GM18907 (cell line): ENCODE results near the gene SRCIN1.

Experiments used
- ATAC-seq: cut with Tn5 transposase; IDR thresholded peaks from one replicate; pipeline ENCODE4 v1.9.1; 2021; ENCODE audit warnings: mild to moderate bottlenecking, moderate library complexity; ENCODE audit not compliant: unreplicated experiment

The SRCIN1 gene

GRCh38 chr17:38566666-38567031 is 39.1 kb downstream of the SRCIN1 start:
- ATAC-seq: no peak

DNA sequence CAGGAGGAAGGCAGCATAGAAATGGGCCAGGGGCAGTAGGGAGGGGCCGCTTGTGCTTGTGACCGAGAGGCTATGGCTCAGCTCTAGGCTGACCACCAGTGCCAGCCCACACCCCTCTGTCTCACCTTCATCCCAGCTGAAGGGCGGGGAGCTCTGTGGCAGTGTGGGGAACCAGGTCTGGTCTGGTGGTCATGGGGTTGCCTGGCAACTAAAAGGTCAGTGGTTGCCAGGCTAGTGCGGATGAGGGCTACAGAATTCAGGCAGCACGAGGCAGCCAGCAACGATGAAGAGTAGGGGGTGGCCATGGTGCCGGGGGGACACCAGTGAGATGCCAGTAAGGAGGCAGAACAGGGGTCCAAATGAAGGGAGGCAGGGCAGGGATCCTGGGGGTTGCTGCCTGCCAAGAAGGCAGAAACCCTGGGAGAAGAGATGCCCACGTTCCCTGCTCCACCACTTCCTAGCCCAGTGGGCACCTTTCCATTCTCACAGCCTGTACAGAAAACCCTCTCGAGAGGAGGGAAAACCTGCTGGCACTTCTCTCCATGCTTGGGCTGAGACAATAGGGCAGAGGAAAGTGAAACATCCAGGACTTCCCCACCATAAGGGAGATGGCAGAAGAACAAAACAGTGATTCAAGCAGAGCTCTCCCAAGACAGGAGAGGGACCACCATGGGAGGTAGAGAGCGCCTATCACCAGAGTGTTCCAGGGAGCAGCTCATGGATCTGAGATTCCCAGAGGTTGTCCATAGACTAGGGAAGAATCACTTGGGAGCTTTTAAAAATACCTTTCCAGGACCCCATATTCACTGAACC is 39.7 kb downstream of the SRCIN1 start:
- ATAC-seq: no peak

DNA sequence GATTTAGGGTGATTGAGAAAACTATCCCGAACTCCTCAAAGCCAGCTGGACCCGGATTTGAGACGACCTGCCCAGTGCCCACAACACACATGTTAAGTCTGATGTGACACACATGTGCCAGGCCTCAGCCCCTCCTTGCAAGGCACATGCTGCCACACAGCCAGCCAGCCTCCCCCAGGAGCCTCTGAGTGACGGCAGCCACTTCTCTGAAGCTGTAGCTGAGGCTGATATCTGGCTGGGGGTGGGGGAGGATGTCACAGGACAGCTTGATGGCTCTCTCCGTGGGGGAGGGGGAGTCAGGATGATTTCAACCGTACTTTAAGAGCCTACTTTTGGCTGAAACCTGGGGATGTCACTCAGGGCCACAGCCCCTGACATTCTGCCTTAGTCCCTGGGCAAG is 40.9 kb downstream of the SRCIN1 start:
- ATAC-seq: no peak

DNA sequence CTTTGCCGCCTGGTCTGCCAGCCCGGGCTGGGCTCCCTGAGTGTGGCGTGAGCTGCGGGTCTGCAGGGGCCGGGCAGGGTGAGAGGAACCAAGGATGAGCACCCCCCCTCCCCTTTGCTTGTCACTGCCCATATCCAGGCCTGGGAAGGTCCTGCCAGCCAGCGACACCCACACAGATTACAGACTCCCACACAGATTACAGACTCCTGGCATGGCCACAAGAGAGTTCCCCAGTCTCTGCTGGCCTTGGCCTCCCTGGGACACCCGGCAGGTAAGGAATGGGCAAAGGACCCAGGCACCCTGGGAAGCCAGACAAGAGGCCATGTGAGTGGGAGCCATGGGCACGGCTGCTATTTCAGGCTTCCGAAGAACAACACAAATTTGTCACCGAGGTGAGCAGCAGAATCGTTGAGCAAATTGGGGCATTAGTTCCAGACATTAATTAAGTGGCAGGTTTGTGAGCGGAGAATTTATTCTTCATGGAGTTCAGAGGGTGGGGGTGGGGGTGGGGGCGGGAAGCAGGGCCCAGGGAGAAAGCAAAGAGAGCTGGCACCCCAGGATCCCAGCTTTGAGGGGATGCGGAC is 41.4 kb downstream of the SRCIN1 start:
- ATAC-seq: no peak

- ATAC-seq: no peak
Measured at GRCh38 chr17:38563362-38564253, 42.1 kb downstream of the SRCIN1 start.

DNA sequence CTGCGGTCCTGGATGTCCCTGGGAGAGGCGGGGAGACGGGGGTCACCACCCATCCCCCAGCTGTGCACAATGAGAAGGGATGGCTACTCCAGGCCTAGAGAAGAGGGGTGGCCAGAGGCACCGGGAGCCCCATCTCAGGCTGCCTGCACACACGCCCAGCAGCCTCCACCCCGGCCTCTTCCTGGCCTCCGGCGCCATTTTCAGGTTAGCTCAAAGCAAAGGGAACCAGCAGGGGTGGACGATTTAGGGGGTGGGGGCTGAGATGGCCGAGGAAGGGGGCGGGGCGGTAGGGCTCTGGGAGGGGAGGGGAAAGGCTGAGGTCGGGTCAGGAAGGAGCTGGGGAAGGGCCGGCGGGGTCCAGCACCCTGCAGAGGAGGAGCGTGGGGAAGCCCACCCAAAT is 42.8 kb downstream of the SRCIN1 start:
- no peak for ATAC-seq

GRCh38 chr17:38562215-38562569 is 43.6 kb downstream of the SRCIN1 start:
- ATAC-seq: no peak

- ATAC-seq: no peak
Measured at GRCh38 chr17:38561416-38562214, 44.1 kb downstream of the SRCIN1 start.

GRCh38 chr17:38560503-38561318 is 45.0 kb downstream of the SRCIN1 start:
- no peak for ATAC-seq

- ATAC-seq: no peak
Measured at GRCh38 chr17:38559880-38560230, 45.9 kb downstream of the SRCIN1 start.

- peak; percentile 61 for ATAC-seq
Measured at GRCh38 chr17:38559051-38559879, 46.5 kb downstream of the SRCIN1 start.

DNA sequence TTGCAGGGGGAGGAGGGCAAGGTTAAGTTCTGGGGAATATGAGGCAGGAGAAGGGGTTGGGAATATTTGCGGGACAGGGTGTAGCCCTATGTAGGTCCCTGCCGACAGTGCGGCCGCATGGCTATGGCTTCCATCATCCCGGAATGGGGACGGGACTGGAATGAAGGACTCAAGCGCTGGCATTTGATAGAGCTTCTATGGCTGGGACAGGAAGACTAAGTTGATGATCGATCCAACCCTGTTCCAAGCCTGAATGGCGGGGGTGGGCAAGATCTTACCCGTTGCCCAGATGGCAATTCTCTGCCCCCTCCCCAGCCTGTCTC is 47.1 kb downstream of the SRCIN1 start:
- no peak for ATAC-seq

DNA sequence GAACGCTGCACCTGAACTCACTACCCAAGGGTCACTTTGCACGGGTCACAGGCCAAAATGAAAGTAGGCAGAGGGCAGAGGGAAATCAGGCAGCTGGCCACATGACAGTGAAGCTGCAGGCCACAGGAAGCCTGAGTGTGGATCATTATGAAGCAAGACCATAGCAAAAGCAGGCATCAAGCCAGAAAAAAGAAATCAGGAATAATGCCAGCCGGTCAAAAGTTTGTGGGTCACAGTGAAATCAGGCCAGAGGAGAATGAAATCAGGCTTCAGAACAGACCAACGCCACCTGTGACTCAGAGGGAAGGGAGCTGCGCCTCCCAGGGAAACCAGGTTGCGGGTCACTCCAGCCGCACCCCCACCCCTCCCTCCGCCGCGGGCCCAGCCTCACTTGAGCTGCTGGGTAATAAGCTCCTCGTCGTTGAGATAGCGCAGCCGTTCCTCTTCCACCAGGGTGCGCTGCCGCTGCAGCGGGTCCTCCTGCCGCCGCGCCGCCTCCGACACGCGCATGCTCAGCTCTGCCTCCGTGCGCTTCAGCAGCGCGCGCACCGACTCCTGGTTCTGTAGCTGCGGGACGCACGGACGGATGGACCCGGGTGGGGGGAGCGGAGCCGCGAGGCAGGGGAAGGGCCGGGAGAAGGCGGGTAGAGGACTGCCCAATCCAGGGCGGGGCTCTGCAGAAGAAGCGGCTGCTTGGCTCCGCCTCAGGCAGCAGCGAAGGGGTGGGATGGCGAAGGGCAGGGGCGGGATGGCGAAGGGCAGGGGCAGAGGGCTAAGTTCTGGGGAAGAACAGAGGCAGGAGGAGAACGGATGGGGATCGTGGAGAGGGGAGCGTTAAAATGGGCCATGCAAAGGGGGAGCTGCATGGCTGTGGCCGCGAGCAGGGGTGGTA is 47.7 kb downstream of the SRCIN1 start:
- peak; percentile 65 for ATAC-seq

GRCh38 chr17:38557396-38557795 is 48.4 kb downstream of the SRCIN1 start:
- ATAC-seq: no peak

- ATAC-seq: no peak
Measured at GRCh38 chr17:38556239-38556638, 49.5 kb downstream of the SRCIN1 start.

GRCh38 chr17:38554430-38555350 is 51.1 kb downstream of the SRCIN1 start:
- ATAC-seq: no peak

DNA sequence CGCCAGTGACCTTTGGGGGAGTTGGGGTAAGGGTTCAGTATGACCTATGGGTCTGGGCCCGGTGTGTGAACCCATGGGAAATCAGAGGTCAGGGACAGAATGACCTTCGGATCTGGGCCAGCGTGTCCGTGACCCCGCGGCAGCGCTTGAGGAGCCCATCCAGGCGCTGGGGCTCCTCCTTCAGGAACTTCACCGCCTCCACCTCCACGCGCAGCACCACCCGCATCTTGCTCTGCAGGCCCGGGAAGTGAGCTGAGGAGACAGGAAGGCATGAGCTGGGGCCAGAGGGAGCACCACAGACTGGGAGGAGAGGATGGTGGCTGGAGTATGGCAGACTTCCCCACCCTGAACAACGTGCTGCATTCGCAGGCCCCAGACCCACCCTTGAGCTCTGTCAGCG is 53.4 kb downstream of the SRCIN1 start:
- no peak for ATAC-seq
